ENCODE data around the gene TRAIP.
"Not testable (repeated sequence)": the region's sequence is repeated elsewhere in the genome, so short reads cannot be mapped to it uniquely, and the experiment has no call there.

Gene TRAIP

GRCh38 chr3:49826016-49826415, 30.3 kb downstream of the TRAIP start:
- CTCF ChIA-PET = no interaction called here
- no peak for DNase-seq (ENCODE audit: extremely low spot score)
- TF ChIP-seq L3MBTL2 (conservative IDR thresholded peaks at IDR 0.05) = no peak
- TF ChIP-seq CTBP1 (IDR thresholded peaks at IDR 0.05; ENCODE audit: borderline replicate concordance) = no peak
- TF ChIP-seq ELF4 (IDR thresholded peaks at IDR 0.05) = no peak
- no peak for TF ChIP-seq LEF1 (IDR thresholded peaks at IDR 0.05; ENCODE audit: borderline replicate concordance)
- TF ChIP-seq PKNOX1 (IDR thresholded peaks at IDR 0.05) = no peak
- no peak for TF ChIP-seq SP1 (IDR thresholded peaks at IDR 0.05)
- POLR2A ChIA-PET = interaction anchor here (0.7 kb wide), 1 partner anchor 21 kb away, joined by 3 read pairs; no protein-coding TSS in a partner anchor

GRCh38 chr3:49823131-49823530, 33.2 kb downstream of the TRAIP start:
- POLR2A ChIA-PET, CTCF ChIA-PET: not testable (repeated sequence)

GRCh38 chr3:49813497-49814174, 42.7 kb downstream of the TRAIP start, which contains the start of gene UBA7:
UBA7 (minus strand) TSS chr3:49813953; CDS start chr3:49813787, 166 bp downstream.
- no peak for DNase-seq (ENCODE audit: extremely low spot score)
- CTCF ChIA-PET = no interaction called here
- TF ChIP-seq PKNOX1 (IDR thresholded peaks at IDR 0.05) = no peak
- POLR2A ChIA-PET = interaction anchor here (3.0 kb wide), 1 partner anchor 11 kb away, joined by 9 read pairs; the partner anchor contains the start of gene INKA1

More at GRCh38 chr3:49823131-49823530, 33.2 kb downstream of the TRAIP start:
- not testable (repeated sequence) for DNase-seq (ENCODE audit: extremely low spot score)

- no peak for DNase-seq (ENCODE audit: extremely low spot score)
- CTCF ChIA-PET = no interaction called here
- POLR2A ChIA-PET = interaction anchor here (3.0 kb wide), 1 partner anchor 10 kb away, joined by 9 read pairs; the partner anchor contains the start of gene INKA1
- no peak for TF ChIP-seq FOXM1 (IDR thresholded peaks at IDR 0.05; ENCODE audit: borderline replicate concordance)
- TF ChIP-seq LEF1 (IDR thresholded peaks at IDR 0.05; ENCODE audit: borderline replicate concordance) = no peak
- TF ChIP-seq FOXK2 (IDR thresholded peaks at IDR 0.05) = no peak
These were observed 43.4 kb downstream of the TRAIP start for GRCh38 chr3:49812916-49813496.

- CTCF ChIA-PET = interaction anchor here (0.8 kb wide), 1 partner anchor 32 kb away, joined by 5 read pairs; no protein-coding TSS in a partner anchor
- DNase-seq (ENCODE audit: extremely low spot score) = no peak
- TF ChIP-seq ARNT (IDR thresholded peaks at IDR 0.05) = no peak
- POLR2A ChIA-PET = interaction anchor here (1.1 to 1.3 kb wide), 2 partner anchors 21 to 84 kb away, joined by 3 read pairs; partner anchors contain the start of genes GMPPB and IP6K1
These were observed 48.8 kb downstream of the TRAIP start for GRCh38 chr3:49807431-49808114.

GRCh38 chr3:49806850-49807249, 49.5 kb downstream of the TRAIP start:
- CTCF ChIA-PET = interaction anchor here (0.6 to 0.8 kb wide), 2 partner anchors 32 to 808 kb away, joined by 3 to 5 read pairs; no protein-coding TSS in a partner anchor
- no peak for TF ChIP-seq CTBP1 (IDR thresholded peaks at IDR 0.05; ENCODE audit: borderline replicate concordance)
- no peak for TF ChIP-seq FOXA1 (IDR thresholded peaks at IDR 0.05)
- no peak for TF ChIP-seq BHLHE40 (IDR thresholded peaks at IDR 0.05; ENCODE audit: borderline replicate concordance)
- TF ChIP-seq LEF1 (IDR thresholded peaks at IDR 0.05; ENCODE audit: borderline replicate concordance) = no peak
- no peak for TF ChIP-seq TARDBP (IDR thresholded peaks at IDR 0.05)
- no peak for TF ChIP-seq HDGF (IDR thresholded peaks at IDR 0.05; ENCODE audit: borderline replicate concordance)
- TF ChIP-seq PKNOX1 (IDR thresholded peaks at IDR 0.05) = no peak
- no peak for TF ChIP-seq FOXM1 (IDR thresholded peaks at IDR 0.05; ENCODE audit: borderline replicate concordance)
- no peak for TF ChIP-seq ARNT (IDR thresholded peaks at IDR 0.05)
- TF ChIP-seq NFRKB (IDR thresholded peaks at IDR 0.05) = no peak
- TF ChIP-seq ELF4 (IDR thresholded peaks at IDR 0.05) = no peak
- TF ChIP-seq L3MBTL2 (conservative IDR thresholded peaks at IDR 0.05) = no peak
- no peak for DNase-seq (ENCODE audit: extremely low spot score)
- POLR2A ChIA-PET = interaction anchor here (1.3 kb wide), 1 partner anchor 83 kb away, joined by 3 read pairs; the partner anchor contains the start of gene GMPPB
